Cardiac muscle cell (in vitro differentiated cells and primary cell): Measurements from ENCODE around the gene GPBAR1. TPM values are rescaled to one million over a fixed set of nuclear protein-coding genes. Genes with fewer than 3 reads are reported as not detected.
A peak's percentile ranks its signal among the peaks of the same experiment; 100 is the strongest.

Experiments used
- DNase-seq, 2 donors: peaks; one replicate each; pipeline versions ENCODE4 v3.0.0 to v3.0.0-alpha.2; 2010 to 2017; ENCODE audit warnings: low read depth in 1 of 2, low spot score in 1 of 2
- H3K27ac ChIP-seq: fragments of 200-600 bp; sonication (generic); 2 replicates; pipeline ENCODE4 v1.5.1; 2016
- H3K27me3 ChIP-seq: fragments of 200-600 bp; sonication (generic); 2 replicates; pipeline ENCODE4 v1.6.0; 2016; ENCODE audit warnings: control low read depth
- H3K36me3 ChIP-seq: fragments of 200-600 bp; sonication (generic); 2 replicates; pipeline ENCODE4 v1.5.1; 2016; ENCODE audit warnings: control low read depth
- H3K4me1 ChIP-seq: fragments of 200-600 bp; sonication (generic); 2 replicates; pipeline ENCODE4 v1.8.1; 2017; ENCODE audit warnings: low read depth, mild to moderate bottlenecking, mixed run types
- H3K4me3 ChIP-seq: fragments of 200-600 bp; sonication (generic); 2 replicates; pipeline ENCODE4 v1.5.1; 2016; ENCODE audit warnings: mild to moderate bottlenecking
- H3K9me3 ChIP-seq: fragments of 200-600 bp; sonication (generic); 2 replicates; pipeline ENCODE4 v1.5.1; 2017; ENCODE audit warnings: low read depth, mild to moderate bottlenecking, control low read depth
- CTCF ChIP-seq: IDR thresholded peaks from 2 replicates; pipeline ENCODE4 v1.5.1; 2012; ENCODE audit warnings: low read depth, mild to moderate bottlenecking, low read length
- polyA plus RNA-seq: library from polyadenylated mRNA; unstranded; fragments of >200 nt; fragmentation: Nextera tagmentation; extraction: Ambion mirVana; gene quantifications from 2 replicates; pipeline ENCODE4 v1.2.1, GENCODE V29; 2016
- total RNA-seq: library from RNA; depleted of rRNA; stranded (reverse); fragments of >200 nt; gene quantifications from 2 replicates; pipeline ENCODE4 v1.2.3, GENCODE V29; 2016

Gene GPBAR1
- total and polyA plus RNA-seq, 2 experiments from 2014 or later = 4.4 to 7.9 TPM

GRCh38 chr2:218273908-218274249, 13.1 kb downstream of the GPBAR1 start:
- TF ChIP-seq CTCF = no peak
- Histone ChIP-seq H3K9me3 (no peaks in the 10 kb centered on the region), H3K4me3 (no peak overlapping the region), H3K27ac (no peak overlapping the region), H3K36me3 (peaks cover 24% of the 10 kb centered on the region), H3K27me3 (no peaks in the 10 kb centered on the region), H3K4me1 (peaks cover 10% of the 10 kb centered on the region)
- DNase-seq = no peak

- Histone ChIP-seq H3K36me3 (peaks cover 24% of the 10 kb centered on the region), H3K9me3 (no peaks in the 10 kb centered on the region), H3K27ac (no peak overlapping the region), H3K27me3 (no peaks in the 10 kb centered on the region), H3K4me1 (peaks cover 6% of the 10 kb centered on the region), H3K4me3 (no peak overlapping the region)
- TF ChIP-seq CTCF = no peak
- no peak for DNase-seq
Measured at GRCh38 chr2:218274586-218274985, 13.8 kb downstream of the GPBAR1 start.

- peaks cover 24% of the 10 kb centered on the region for H3K36me3 ChIP-seq
- no peak overlapping the region for H3K4me3 ChIP-seq
- TF ChIP-seq CTCF = no peak
- no peaks in the 10 kb centered on the region for H3K9me3 ChIP-seq
- no peak overlapping the region for H3K27ac ChIP-seq
- H3K27me3 ChIP-seq = no peaks in the 10 kb centered on the region
- peaks cover 6% of the 10 kb centered on the region for H3K4me1 ChIP-seq
- DNase-seq = no peak
Measured at GRCh38 chr2:218275371-218276072, 14.7 kb downstream of the GPBAR1 start.

GRCh38 chr2:218276986-218277755, 16.4 kb downstream of the GPBAR1 start:
- H3K4me3 ChIP-seq = no peak overlapping the region
- no peaks in the 10 kb centered on the region for H3K27me3 ChIP-seq
- peaks cover 24% of the 10 kb centered on the region for H3K36me3 ChIP-seq
- no peaks in the 10 kb centered on the region for H3K9me3 ChIP-seq
- TF ChIP-seq CTCF = peak; percentile 14
- no peak overlapping the region for H3K27ac ChIP-seq
- DNase-seq = no peak
- no peaks in the 10 kb centered on the region for H3K4me1 ChIP-seq

- Histone ChIP-seq H3K27ac (no peak overlapping the region), H3K36me3 (peaks cover 24% of the 10 kb centered on the region), H3K4me1 (no peaks in the 10 kb centered on the region), H3K9me3 (no peaks in the 10 kb centered on the region), H3K4me3 (no peak overlapping the region), H3K27me3 (no peaks in the 10 kb centered on the region)
- no peak for DNase-seq
- no peak for TF ChIP-seq CTCF
Measured at GRCh38 chr2:218277921-218278320, 17.1 kb downstream of the GPBAR1 start.
